Neuronal stem cell (in vitro differentiated cells): ENCODE data around the gene FRMD5.

Experiments
- DNase-seq: peaks from one replicate; pipeline ENCODE4 v3.0.0-alpha.2; 2013; ENCODE audit warnings: low spot score
- H2AFZ ChIP-seq: one replicate; pipeline ENCODE4 v1.6.1; 2013; ENCODE audit warnings: mild to moderate bottlenecking, low read length, inconsistent platforms
- H2AK5ac ChIP-seq: 2 replicates; pipeline ENCODE4 v1.6.1; 2013; ENCODE audit warnings: low read depth, mild to moderate bottlenecking, inconsistent platforms, low read length, moderate library complexity, mixed read lengths
- H2BK120ac ChIP-seq: 2 replicates; pipeline ENCODE4 v1.6.1; 2013; ENCODE audit warnings: low read depth, mild to moderate bottlenecking, inconsistent platforms, low read length, moderate library complexity, mixed read lengths
- H2BK12ac ChIP-seq: one replicate; pipeline ENCODE4 v1.6.1; 2013; ENCODE audit warnings: low read length, inconsistent platforms
- H2BK15ac ChIP-seq: 2 replicates; pipeline ENCODE4 v1.6.1; 2013; ENCODE audit warnings: mild to moderate bottlenecking, low read length, inconsistent platforms, mixed read lengths
- H2BK5ac ChIP-seq: one replicate; pipeline ENCODE4 v1.6.1; 2013; ENCODE audit warnings: inconsistent platforms, mild to moderate bottlenecking, low read length, moderate library complexity
- H3K14ac ChIP-seq: one replicate; pipeline ENCODE4 v1.6.1; 2013; ENCODE audit warnings: low read length, inconsistent platforms
- H3K18ac ChIP-seq: 2 replicates; pipeline ENCODE4 v1.6.1; 2013; ENCODE audit warnings: low read length, inconsistent platforms
- H3K23ac ChIP-seq: 2 replicates; pipeline ENCODE4 v1.6.1; 2013; ENCODE audit warnings: low read depth, mild to moderate bottlenecking, mixed read lengths, low read length, inconsistent platforms; ENCODE audit not compliant: poor library complexity
- H3K27ac ChIP-seq: replicated peaks from 3 replicates; pipeline ENCODE4 v1.5.1; 2013; ENCODE audit warnings: low read length, inconsistent platforms
- H3K27me3 ChIP-seq, 3 experiments: 2 replicates each; pipeline ENCODE4 v1.6.1; 2013; ENCODE audit warnings: low read length in 3 of 3, mild to moderate bottlenecking in 2 of 3, inconsistent platforms in 1 of 3, low read depth in 1 of 3, mixed read lengths in 1 of 3, moderate library complexity in 1 of 3; ENCODE audit not compliant: control insufficient read depth in 3 of 3, insufficient read depth in 3 of 3
- H3K36me3 ChIP-seq, 2 donors: replicated peaks in 1 of 2; 2 replicates each; pipeline ENCODE4 v1.6.1; 2013; ENCODE audit warnings: low read length in 2 of 2; ENCODE audit not compliant: control insufficient read depth in 2 of 2, insufficient read depth in 2 of 2
- H3K4ac ChIP-seq: 2 replicates; pipeline ENCODE4 v1.6.1; 2013; ENCODE audit warnings: inconsistent platforms, mild to moderate bottlenecking, low read length, moderate library complexity
- H3K4me1 ChIP-seq, 2 donors: 1 replicate in 1 of 2; 2 replicates in 1 of 2; pipeline ENCODE4 v1.6.1; 2013; ENCODE audit warnings: low read length in 2 of 2, low read depth in 1 of 2; ENCODE audit not compliant: control insufficient read depth in 2 of 2, insufficient read depth in 1 of 2
- H3K4me2 ChIP-seq: one replicate; pipeline ENCODE4 v1.6.1; 2013; ENCODE audit warnings: mild to moderate bottlenecking, low read length, inconsistent platforms; ENCODE audit not compliant: insufficient read depth, poor library complexity, severe bottlenecking
- H3K4me3 ChIP-seq, 2 donors: 2 replicates each; pipeline ENCODE4 v1.5.1; 2013; ENCODE audit warnings: low read length in 2 of 2, mild to moderate bottlenecking in 2 of 2, inconsistent platforms in 1 of 2, moderate library complexity in 1 of 2
- H3K79me1 ChIP-seq: one replicate; pipeline ENCODE4 v1.6.1; 2013; ENCODE audit warnings: low read depth, mild to moderate bottlenecking, inconsistent platforms, low read length, moderate library complexity
- H3K9ac ChIP-seq: one replicate; pipeline ENCODE4 v1.6.1; 2013; ENCODE audit warnings: mild to moderate bottlenecking, low read depth, low read length, inconsistent platforms; ENCODE audit not compliant: poor library complexity
- H3K9me3 ChIP-seq, 2 donors: replicated peaks in 1 of 2; 2 replicates each; pipeline versions ENCODE3 to v1.6.1; 2013; ENCODE audit warnings: low read length in 2 of 2, mild to moderate bottlenecking in 2 of 2, inconsistent platforms in 1 of 2, low read depth in 1 of 2, mixed read lengths in 1 of 2, moderate library complexity in 1 of 2; ENCODE audit not compliant: control insufficient read depth in 2 of 2, insufficient read depth in 1 of 2
- H4K8ac ChIP-seq: one replicate; pipeline ENCODE4 v1.6.1; 2013; ENCODE audit warnings: low read depth, mild to moderate bottlenecking, inconsistent platforms, low read length, moderate library complexity
- H4K91ac ChIP-seq: one replicate; pipeline ENCODE4 v1.6.1; 2013; ENCODE audit warnings: low read length, low read depth, mild to moderate bottlenecking, inconsistent platforms; ENCODE audit not compliant: poor library complexity
- WGBS, 2 donors: extraction: QIAGEN DNeasy Blood & Tissue Kit; methylation state at CpG; one replicate each; pipeline ENCODE4 v1.1.7; 2013; ENCODE audit warnings: missing lambda C conversion rate in 2 of 2, mixed read lengths in 1 of 2; ENCODE audit not compliant: insufficient read length in 2 of 2, insufficient replicate concordance in 1 of 2; ENCODE audit errors: extremely low coverage in 2 of 2; 5-methylcytosine and 5-hydroxymethylcytosine counted together

The FRMD5 gene

GRCh38 chr15:43898891-43899290, 296.2 kb downstream of the FRMD5 start:
- Histone ChIP-seq H3K27ac (no peak overlapping the region), H3K9me3 (no peaks in the 10 kb centered on the region), H3K4me3 (no peak overlapping the region), H2AFZ (no peak overlapping the region), H2BK15ac (no peak overlapping the region), H3K79me1 (no peaks in the 10 kb centered on the region), H3K27me3 (no peaks in the 10 kb centered on the region), H4K91ac (no peak overlapping the region), H2BK12ac (no peak overlapping the region), H3K4ac (no peak overlapping the region), H2BK5ac (no peak overlapping the region), H3K4me2 (no peak overlapping the region), H2BK120ac (no peak overlapping the region), H3K23ac (no peak overlapping the region), H2AK5ac (no peak overlapping the region), H3K14ac (no peak overlapping the region), H3K18ac (no peak overlapping the region), H3K4me1 (peaks cover under 1 to 3% of the 10 kb centered on the region in 2 donors), H3K9ac (no peak overlapping the region), H3K36me3 (no peaks in the 10 kb centered on the region), H4K8ac (no peak overlapping the region)
- WGBS, 2 donors, result no CpG with 5 or more reads among the region's 2 CpGs
- no peak for DNase-seq

GRCh38 chr15:43896543-43896942, 298.5 kb downstream of the FRMD5 start:
- H2BK120ac ChIP-seq, result no peak overlapping the region
- H3K9me3 ChIP-seq, result no peaks in the 10 kb centered on the region
- H2BK15ac ChIP-seq, result no peak overlapping the region
- H3K27ac ChIP-seq, result no peak overlapping the region
- H3K4me2 ChIP-seq, result no peak overlapping the region
- WGBS, 2 donors, result no CpG with 5 or more reads among the region's 1 CpG
- no peaks in the 10 kb centered on the region for H3K27me3 ChIP-seq
- H3K4me3 ChIP-seq, result no peak overlapping the region
- H2BK5ac ChIP-seq, result no peak overlapping the region
- H2AK5ac ChIP-seq, result no peak overlapping the region
- no peaks in the 10 kb centered on the region for H3K79me1 ChIP-seq
- no peaks in the 10 kb centered on the region for H3K36me3 ChIP-seq
- no peak overlapping the region for H3K4ac ChIP-seq
- H3K14ac ChIP-seq, result no peak overlapping the region
- H3K18ac ChIP-seq, result no peak overlapping the region
- no peak overlapping the region for H4K91ac ChIP-seq
- H3K23ac ChIP-seq, result no peak overlapping the region
- no peak for DNase-seq
- H3K4me1 ChIP-seq, result peaks cover 0 to 2% of the 10 kb centered on the region in 2 donors
- H4K8ac ChIP-seq, result no peak overlapping the region
- no peak overlapping the region for H3K9ac ChIP-seq
- no peak overlapping the region for H2BK12ac ChIP-seq
- H2AFZ ChIP-seq, result no peak overlapping the region

- Histone ChIP-seq H2BK15ac (no peak overlapping the region), H3K36me3 (peaks cover 0 to under 1% of the 10 kb centered on the region in 2 donors), H3K18ac (no peak overlapping the region), H3K9ac (no peak overlapping the region), H4K8ac (no peak overlapping the region), H2AFZ (no peak overlapping the region), H3K79me1 (peaks cover 2% of the 10 kb centered on the region), H3K14ac (no peak overlapping the region), H3K4me1 (peaks cover 0 to 2% of the 10 kb centered on the region in 2 donors), H3K27ac (no peak overlapping the region), H3K23ac (no peak overlapping the region), H2BK5ac (no peak overlapping the region), H3K27me3 (no peaks in the 10 kb centered on the region), H2AK5ac (no peak overlapping the region), H4K91ac (no peak overlapping the region), H2BK12ac (no peak overlapping the region), H2BK120ac (no peak overlapping the region), H3K4me2 (no peak overlapping the region), H3K9me3 (no peaks in the 10 kb centered on the region), H3K4ac (no peak overlapping the region), H3K4me3 (no peak overlapping the region)
- no peak for DNase-seq
- no CpG with 5 or more reads among the region's 5 CpGs for WGBS, 2 donors
Observed at GRCh38 chr15:43895586-43895985, 299.5 kb downstream of the FRMD5 start.

- H2BK15ac ChIP-seq, result no peak overlapping the region
- H3K14ac ChIP-seq, result no peak overlapping the region
- H3K4me3 ChIP-seq, result no peak overlapping the region
- H2BK5ac ChIP-seq, result no peak overlapping the region
- no CpG with 5 or more reads among the region's 1 CpG for WGBS, 2 donors
- H3K36me3 ChIP-seq, result peaks cover 0 to 2% of the 10 kb centered on the region in 2 donors
- no peak overlapping the region for H3K4ac ChIP-seq
- DNase-seq, result no peak
- no peaks in the 10 kb centered on the region for H3K9me3 ChIP-seq
- no peak overlapping the region for H2AK5ac ChIP-seq
- H3K4me1 ChIP-seq, result peaks cover 0 to 2% of the 10 kb centered on the region in 2 donors
- H4K91ac ChIP-seq, result no peak overlapping the region
- no peak overlapping the region for H2AFZ ChIP-seq
- no peak overlapping the region for H3K9ac ChIP-seq
- no peak overlapping the region for H2BK120ac ChIP-seq
- H4K8ac ChIP-seq, result no peak overlapping the region
- peaks cover 2% of the 10 kb centered on the region for H3K79me1 ChIP-seq
- H3K4me2 ChIP-seq, result no peak overlapping the region
- H3K27ac ChIP-seq, result no peak overlapping the region
- H3K27me3 ChIP-seq, result no peaks in the 10 kb centered on the region
- no peak overlapping the region for H3K23ac ChIP-seq
- no peak overlapping the region for H2BK12ac ChIP-seq
- no peak overlapping the region for H3K18ac ChIP-seq
Observed at GRCh38 chr15:43893956-43894355, 301.1 kb downstream of the FRMD5 start.
